Stimulated activated memory B cell treated with anti-CD40 and anti-IgM and Interleukin-4, amounts not matched to agents 10 μg/mL and 1 μg/mL and 100 μg/mL, for 72 hours (primary cell): ENCODE data around the gene ICAM5.
"Not testable (repeated sequence)": the region's sequence is repeated elsewhere in the genome, so short reads cannot be mapped to it uniquely, and the experiment has no call there.

Experiments used
- ATAC-seq: fragments of 150-1000 bp; cut with Tn5 transposase; 2 replicates; pipeline ENCODE4 v1.10.0; 2021
- H3K27ac Mint-ChIP-seq: one replicate; pipeline ENCODE4 v1.8.0; 2022; ENCODE audit warnings: mild to moderate bottlenecking, mixed read lengths
- H3K27me3 Mint-ChIP-seq: one replicate; pipeline ENCODE4 v1.8.0; 2022; ENCODE audit warnings: mixed read lengths
- H3K36me3 Mint-ChIP-seq: one replicate; pipeline ENCODE4 v1.8.0; 2022; ENCODE audit warnings: mixed read lengths
- H3K4me1 Mint-ChIP-seq: one replicate; pipeline ENCODE4 v1.8.0; 2022; ENCODE audit warnings: mixed read lengths
- H3K4me3 Mint-ChIP-seq: one replicate; pipeline ENCODE4 v1.8.0; 2022; ENCODE audit warnings: mild to moderate bottlenecking, moderate library complexity, mixed read lengths
- H3K9me3 Mint-ChIP-seq: one replicate; pipeline ENCODE4 v1.8.0; 2022; ENCODE audit warnings: mixed read lengths

The ICAM5 gene

GRCh38 chr19:10260141-10260584, 29.6 kb upstream of the ICAM5 start:
- Mint-ChIP-seq H3K27me3 (no peaks in the 10 kb centered on the region), H3K4me3 (no peak overlapping the region), H3K27ac (peak overlapping the region; percentile 37), H3K36me3 (peaks cover 29% of the 10 kb centered on the region), H3K9me3 (no peaks in the 10 kb centered on the region), H3K4me1 (peaks cover 23% of the 10 kb centered on the region)
- peak; percentile 66 for ATAC-seq

- Mint-ChIP-seq H3K4me1 (peaks cover 18% of the 10 kb centered on the region), H3K9me3 (no peaks in the 10 kb centered on the region), H3K27me3 (no peaks in the 10 kb centered on the region), H3K4me3 (no peak overlapping the region), H3K36me3 (peaks cover 6% of the 10 kb centered on the region), H3K27ac (no peak overlapping the region)
- no peak for ATAC-seq
Observed at GRCh38 chr19:10262771-10263170, 27.0 kb upstream of the ICAM5 start.

- no peak for ATAC-seq
- no peak overlapping the region for H3K27ac Mint-ChIP-seq
- H3K27me3 Mint-ChIP-seq, result no peaks in the 10 kb centered on the region
- peaks cover 27% of the 10 kb centered on the region for H3K4me1 Mint-ChIP-seq
- H3K9me3 Mint-ChIP-seq, result no peaks in the 10 kb centered on the region
- no peak overlapping the region for H3K4me3 Mint-ChIP-seq
- peaks cover 3% of the 10 kb centered on the region for H3K36me3 Mint-ChIP-seq
Observed at GRCh38 chr19:10266706-10267105, 23.0 kb upstream of the ICAM5 start.

- ATAC-seq, result no peak
- Mint-ChIP-seq H3K4me1 (peaks cover 39% of the 10 kb centered on the region), H3K27me3 (no peaks in the 10 kb centered on the region), H3K36me3 (peaks cover 13% of the 10 kb centered on the region), H3K9me3 (no peaks in the 10 kb centered on the region), H3K4me3 (no peak overlapping the region), H3K27ac (peak overlapping the region; percentile 96)
Observed at GRCh38 chr19:10268071-10268470, 21.7 kb upstream of the ICAM5 start.

GRCh38 chr19:10269333-10270179, 20.2 kb upstream of the ICAM5 start:
- Mint-ChIP-seq H3K9me3 (no peaks in the 10 kb centered on the region), H3K27ac (peak overlapping the region; percentile 96), H3K4me1 (peaks cover 49% of the 10 kb centered on the region), H3K4me3 (peak overlapping the region; percentile 95), H3K27me3 (no peaks in the 10 kb centered on the region), H3K36me3 (peaks cover 24% of the 10 kb centered on the region)
- peak; percentile 77 for ATAC-seq

GRCh38 chr19:10270180-10270615, 19.6 kb upstream of the ICAM5 start:
- H3K4me1 Mint-ChIP-seq, result peaks cover 56% of the 10 kb centered on the region
- peaks cover 30% of the 10 kb centered on the region for H3K36me3 Mint-ChIP-seq
- H3K27me3 Mint-ChIP-seq, result no peaks in the 10 kb centered on the region
- peak overlapping the region; percentile 96 for H3K27ac Mint-ChIP-seq
- peak overlapping the region; percentile 95 for H3K4me3 Mint-ChIP-seq
- H3K9me3 Mint-ChIP-seq, result no peaks in the 10 kb centered on the region
- ATAC-seq, result peak; percentile 89

GRCh38 chr19:10270616-10271394, 18.9 kb upstream of the ICAM5 start, which contains the start of gene ICAM1:
ICAM1 (plus strand) TSS chr19:10271120; CDS start chr19:10271160, 40 bp downstream.
- peak within 1 kb of the TSS; percentile 96 for H3K27ac Mint-ChIP-seq
- ATAC-seq, result peak; percentile 80
- no peaks in the 10 kb centered on the region for H3K9me3 Mint-ChIP-seq
- peaks cover 31% of the 10 kb centered on the region for H3K36me3 Mint-ChIP-seq
- peaks cover 57% of the 10 kb centered on the region for H3K4me1 Mint-ChIP-seq
- H3K27me3 Mint-ChIP-seq, result no peaks in the 10 kb centered on the region
- H3K4me3 Mint-ChIP-seq, result peak within 1 kb of the TSS; percentile 95

GRCh38 chr19:10271543-10272086, 18.1 kb upstream of the ICAM5 start:
- peak overlapping the region; percentile 96 for H3K27ac Mint-ChIP-seq
- ATAC-seq, result peak; percentile 52
- H3K27me3 Mint-ChIP-seq, result no peaks in the 10 kb centered on the region
- H3K4me3 Mint-ChIP-seq, result peak overlapping the region; percentile 95
- H3K4me1 Mint-ChIP-seq, result peaks cover 59% of the 10 kb centered on the region
- H3K9me3 Mint-ChIP-seq, result no peaks in the 10 kb centered on the region
- peaks cover 31% of the 10 kb centered on the region for H3K36me3 Mint-ChIP-seq

- peaks cover 54% of the 10 kb centered on the region for H3K36me3 Mint-ChIP-seq
- no peaks in the 10 kb centered on the region for H3K9me3 Mint-ChIP-seq
- peak overlapping the region; percentile 40 for H3K27ac Mint-ChIP-seq
- no peaks in the 10 kb centered on the region for H3K27me3 Mint-ChIP-seq
- H3K4me3 Mint-ChIP-seq, result peak overlapping the region; percentile 68
- peaks cover 82% of the 10 kb centered on the region for H3K4me1 Mint-ChIP-seq
- no peak for ATAC-seq
Observed at GRCh38 chr19:10274589-10274988, 15.2 kb upstream of the ICAM5 start.

- Mint-ChIP-seq H3K36me3 (peaks cover 48% of the 10 kb centered on the region), H3K4me1 (peaks cover 57% of the 10 kb centered on the region), H3K4me3 (peak overlapping the region; percentile 43), H3K9me3 (no peaks in the 10 kb centered on the region), H3K27me3 (no peaks in the 10 kb centered on the region), H3K27ac (peak overlapping the region; percentile 23)
- peak; percentile 50 for ATAC-seq
Observed at GRCh38 chr19:10277795-10278589, 11.8 kb upstream of the ICAM5 start.

- Mint-ChIP-seq H3K36me3 (peaks cover 52% of the 10 kb centered on the region), H3K27me3 (no peaks in the 10 kb centered on the region), H3K4me3 (peak overlapping the region; percentile 56), H3K9me3 (no peaks in the 10 kb centered on the region), H3K4me1 (peaks cover 52% of the 10 kb centered on the region), H3K27ac (peak overlapping the region; percentile 48)
- no peak for ATAC-seq
Observed at GRCh38 chr19:10278935-10279334, 10.8 kb upstream of the ICAM5 start.

- no peaks in the 10 kb centered on the region for H3K9me3 Mint-ChIP-seq
- peak overlapping the region; percentile 15 for H3K27ac Mint-ChIP-seq
- H3K4me3 Mint-ChIP-seq, result no peak overlapping the region
- H3K36me3 Mint-ChIP-seq, result peaks cover 52% of the 10 kb centered on the region
- no peaks in the 10 kb centered on the region for H3K27me3 Mint-ChIP-seq
- ATAC-seq, result no peak
- peaks cover 43% of the 10 kb centered on the region for H3K4me1 Mint-ChIP-seq
Observed at GRCh38 chr19:10279737-10280442, 9.9 kb upstream of the ICAM5 start.

GRCh38 chr19:10282043-10282442, 7.7 kb upstream of the ICAM5 start:
- Mint-ChIP-seq H3K4me1 (peaks cover 54% of the 10 kb centered on the region), H3K36me3 (peaks cover 66% of the 10 kb centered on the region)
- H3K9me3 Mint-ChIP-seq, H3K4me3 Mint-ChIP-seq, ATAC-seq, H3K27ac Mint-ChIP-seq, H3K27me3 Mint-ChIP-seq: not testable (repeated sequence)
